ENCODE data around the gene KCNAB3.

The KCNAB3 gene

GRCh38 chr17:7880076-7880868, 49.4 kb downstream of the KCNAB3 start:
- no peak for TF ChIP-seq CTCF (conservative IDR thresholded peaks at IDR 0.05; ENCODE audit: low read depth, low read length)
- no peak overlapping the region for H3K4me3 ChIP-seq (ENCODE audit: low read depth, low read length)
- DNase-seq (ENCODE audit: low read depth), result no peak

- no peak overlapping the region for H3K4me3 ChIP-seq (ENCODE audit: low read depth, low read length)
- TF ChIP-seq CTCF (conservative IDR thresholded peaks at IDR 0.05; ENCODE audit: low read depth, low read length), result no peak
Observed at GRCh38 chr17:7878234-7878633, 51.4 kb downstream of the KCNAB3 start.

GRCh38 chr17:7875804-7876370, 53.8 kb downstream of the KCNAB3 start:
- H3K4me3 ChIP-seq (ENCODE audit: low read depth, low read length), result no peak overlapping the region
- no peak for DNase-seq (ENCODE audit: low read depth)
- TF ChIP-seq CTCF (conservative IDR thresholded peaks at IDR 0.05; ENCODE audit: low read depth, low read length), result no peak

More at GRCh38 chr17:7878234-7878633, 51.4 kb downstream of the KCNAB3 start:
- DNase-seq (ENCODE audit: low read depth), result no peak

- no peak for TF ChIP-seq CTCF (conservative IDR thresholded peaks at IDR 0.05; ENCODE audit: low read depth, low read length)
- H3K4me3 ChIP-seq (ENCODE audit: low read depth, low read length), result no peak overlapping the region
- DNase-seq (ENCODE audit: low read depth), result no peak
Observed at GRCh38 chr17:7873051-7873450, 56.6 kb downstream of the KCNAB3 start.
